B cell (primary cell): ENCODE data around the gene HNRNPF. TPM values are rescaled to one million over a fixed set of nuclear protein-coding genes. Genes with fewer than 3 reads are reported as not detected.

ENCODE experiments used
- ATAC-seq: fragments of 200-7000 bp; cut with Tn5 transposase; one replicate; pipeline ENCODE4 v1.10.0; 2021; ENCODE audit warnings: low read depth, mild to moderate bottlenecking, moderate number of reproducible peaks, moderate library complexity
- CTCF ChIA-PET: fragments of 350-600 bp; sonication (Branson Sonifier 250); formaldehyde crosslinking; loops from one replicate; lab custom pipeline; 2021; ENCODE audit warnings: antibody characterized with exemption, inconsistent platforms; lab: Charles Lee
- POLR2A ChIA-PET: fragments of 350-600 bp; sonication (Branson Sonifier 250); formaldehyde crosslinking; loops from one replicate; lab custom pipeline; 2021; ENCODE audit warnings: antibody characterized with exemption; lab: Charles Lee
- DNase-seq: peaks from one replicate; pipeline ENCODE4 v3.0.0; 2013
- H2AFZ ChIP-seq: 2 replicates; pipeline ENCODE4 v1.6.1; 2012; ENCODE audit warnings: mild to moderate bottlenecking, low read depth, low read length; ENCODE audit not compliant: insufficient read depth, poor library complexity, severe bottlenecking
- H3K27ac ChIP-seq, 2 donors: 1 replicate in 1 of 2; 2 replicates in 1 of 2; pipeline ENCODE4 v1.5.1; 2012 to 2013; ENCODE audit warnings: low read length in 2 of 2, mild to moderate bottlenecking in 2 of 2, moderate library complexity in 1 of 2
- H3K27me3 ChIP-seq, 4 experiments: fragments of 200-600 bp in 1 of 4; sonication (generic) in 1 of 4; replicated peaks in 1 of 4; 1 replicate in 2 of 4; 2 replicates in 2 of 4; pipeline versions ENCODE4 v1.6.1 to v1.7.0; 2013 to 2016; ENCODE audit warnings: low read length in 3 of 4, mild to moderate bottlenecking in 2 of 4, mixed read lengths in 1 of 4, moderate library complexity in 1 of 4; ENCODE audit not compliant: insufficient read depth in 4 of 4, control insufficient read depth in 3 of 4; ENCODE audit errors: control extremely low read depth in 1 of 4
- H3K36me3 ChIP-seq, 2 experiments: replicated peaks in 1 of 2; 1 replicate in 1 of 2; 2 replicates in 1 of 2; pipeline versions ENCODE4 v1.6.1 to v1.7.1; 2013; ENCODE audit warnings: low read length in 1 of 2; ENCODE audit not compliant: insufficient read depth in 2 of 2, control insufficient read depth in 1 of 2; ENCODE audit errors: control extremely low read depth in 1 of 2, extremely low read depth in 1 of 2
- H3K4me1 ChIP-seq, 2 donors: fragments of 200-600 bp in 1 of 2; sonication (generic) in 1 of 2; 1 replicate in 1 of 2; 2 replicates in 1 of 2; pipeline versions ENCODE4 v1.5.1 to v1.6.1; 2013 to 2017; ENCODE audit warnings: low read length in 2 of 2; ENCODE audit not compliant: control insufficient read depth in 2 of 2, insufficient read depth in 2 of 2
- H3K4me2 ChIP-seq: replicated peaks from 2 replicates; pipeline ENCODE3; 2012; ENCODE audit warnings: mild to moderate bottlenecking, low read depth, low read length; ENCODE audit not compliant: poor library complexity, severe bottlenecking
- H3K4me3 ChIP-seq, 5 experiments: fragments of 200-600 bp in 1 of 5; sonication (generic) in 1 of 5; 1 replicate in 3 of 5; 2 replicates in 2 of 5; pipeline versions ENCODE4 v1.5.1 to v1.7.0; 2011 to 2016; ENCODE audit warnings: low read length in 4 of 5, mild to moderate bottlenecking in 4 of 5, low read depth in 2 of 5, control low read depth in 1 of 5, moderate library complexity in 1 of 5; ENCODE audit not compliant: insufficient read depth in 1 of 5; ENCODE audit errors: control extremely low read depth in 1 of 5, extremely low read depth in 1 of 5
- H3K79me2 ChIP-seq: fragments of 200-600 bp; sonication (generic); one replicate; pipeline ENCODE4 v1.6.0; 2016; ENCODE audit warnings: low read length; ENCODE audit not compliant: control insufficient read depth, insufficient read depth
- H3K9ac ChIP-seq: fragments of 200-600 bp; sonication (generic); 2 replicates; pipeline ENCODE4 v1.6.1; 2017; ENCODE audit warnings: mild to moderate bottlenecking, low read length, moderate library complexity
- H3K9me3 ChIP-seq, 3 donors: one replicate each; pipeline versions ENCODE4 v1.6.1 to v1.7.1; 2013; ENCODE audit warnings: low read length in 2 of 3; ENCODE audit not compliant: control insufficient read depth in 2 of 3, insufficient read depth in 1 of 3; ENCODE audit errors: control extremely low read depth in 1 of 3
- H4K20me1 ChIP-seq: 2 replicates; pipeline ENCODE4 v1.6.0; 2012; ENCODE audit warnings: mild to moderate bottlenecking, low read length; ENCODE audit not compliant: insufficient read depth, control insufficient read depth, poor library complexity, severe bottlenecking
- H3K27ac Mint-ChIP-seq: one replicate; pipeline ENCODE4 v1.8.0; 2021; ENCODE audit warnings: mixed read lengths
- H3K27me3 Mint-ChIP-seq: one replicate; pipeline ENCODE4 v1.8.0; 2021; ENCODE audit warnings: mixed read lengths
- H3K4me1 Mint-ChIP-seq: one replicate; pipeline ENCODE4 v1.8.0; 2021; ENCODE audit warnings: mixed read lengths
- H3K4me3 Mint-ChIP-seq: one replicate; pipeline ENCODE4 v1.8.0; 2021; ENCODE audit warnings: mixed read lengths
- H3K9me3 Mint-ChIP-seq: one replicate; pipeline ENCODE4 v1.8.0; 2022; ENCODE audit warnings: mixed read lengths; ENCODE audit not compliant: insufficient read depth
- EZH2 ChIP-seq: IDR thresholded peaks from 2 replicates; pipeline ENCODE4 v1.6.1; 2012; ENCODE audit warnings: borderline replicate concordance, low read depth, mild to moderate bottlenecking, moderate library complexity, low read length; ENCODE audit not compliant: insufficient read depth, poor library complexity, severe bottlenecking
- WGBS: methylation state at CpG from one replicate; pipeline ENCODE4 v1.1.5; 2013; ENCODE audit warnings: missing lambda C conversion rate; ENCODE audit not compliant: insufficient coverage; 5-methylcytosine and 5-hydroxymethylcytosine counted together
- intact Hi-C: fragments of 100-400 bp; cut with micrococcal nuclease; formaldehyde crosslinking; loops from one replicate; pipeline ENCODE4 v1.10.0; 2022
- polyA plus RNA-seq: library from polyadenylated mRNA; depleted of rRNA; stranded (reverse); fragments of >200 nt; gene quantifications from 2 replicates; pipeline ENCODE4 v1.2.3, GENCODE V29; 2012
- total RNA-seq, 2 donors: library from RNA; stranded (reverse); fragments of 120-200 nt in 1 of 2; gene quantifications; 1 replicate in 1 of 2; 2 replicates in 1 of 2; pipeline versions ENCODE4 v1.2.3 to v1.2.4, GENCODE V29; 2013 to 2022
- TF ChIP-seq, protein P1 (sequence below): fragments of 200-600 bp; IDR thresholded peaks from one replicate; pipeline ENCODE4 v1.8.0; 2022; ENCODE audit warnings: antibody characterized with exemption, mild to moderate bottlenecking

Gene HNRNPF
- total and polyA plus RNA-seq, 2 donors (not counting 1 experiment from before 2014, with no cell fraction given): 76.7 to 161 TPM

DNA sequence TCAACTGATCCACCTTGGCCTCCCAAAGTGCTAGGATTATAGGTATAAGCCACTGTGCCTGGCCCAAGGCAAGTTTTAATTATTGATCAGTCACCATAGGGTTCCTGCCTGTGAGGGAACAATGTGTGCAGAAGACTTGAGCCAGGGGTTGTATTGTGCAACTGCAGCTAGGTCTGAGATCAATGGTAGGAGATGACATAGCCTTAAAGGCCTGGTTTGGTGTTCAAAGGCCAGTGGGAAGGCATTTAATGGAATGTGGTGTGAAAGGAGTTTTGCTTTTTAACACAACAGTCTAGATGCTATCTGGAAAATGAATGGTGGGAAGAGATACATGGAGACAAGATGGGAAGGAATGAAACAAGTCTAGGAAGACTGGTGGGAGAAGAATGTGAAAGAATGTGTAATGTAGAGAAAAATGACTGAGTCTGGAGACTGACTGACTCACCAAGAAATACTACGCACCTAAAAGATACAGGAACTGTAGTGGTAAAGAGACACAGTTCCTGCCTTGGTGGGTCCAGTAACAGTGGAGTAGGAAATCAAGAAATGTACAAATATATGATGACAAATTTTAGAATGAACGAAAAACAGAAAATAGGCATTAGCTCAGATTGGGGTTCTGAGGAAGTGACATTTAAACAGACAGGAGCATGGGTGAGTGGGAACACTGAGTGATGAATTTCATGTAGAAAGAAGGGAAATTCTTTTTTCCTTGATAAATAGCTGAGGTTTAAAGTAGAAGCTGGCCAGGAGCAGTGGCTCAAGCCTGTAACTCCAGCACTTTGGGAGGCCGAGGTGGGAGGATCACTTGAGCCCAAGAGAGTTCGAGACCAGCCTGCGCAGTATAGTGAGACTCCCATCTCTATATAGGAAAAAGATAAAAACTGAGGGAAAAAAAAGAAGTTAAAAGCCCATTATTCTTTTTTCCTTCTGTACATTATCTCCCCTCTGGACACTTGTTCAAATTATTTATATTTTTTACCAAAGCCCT is 9.4 kb downstream of the HNRNPF start:
- peaks cover 99% of the 10 kb centered on the region for H3K79me2 ChIP-seq
- CTCF ChIA-PET: interaction anchor here (2.8 kb wide), 1 partner anchor 9 kb away, joined by 8 read pairs; no protein-coding TSS in a partner anchor
- H3K9me3 Mint-ChIP-seq: no peaks in the 10 kb centered on the region
- no peak overlapping the region for H3K4me3 ChIP-seq
- no peaks in the 10 kb centered on the region for H3K9me3 ChIP-seq
- H2AFZ ChIP-seq: no peak overlapping the region
- peak overlapping the region; percentile 15 for H3K4me2 ChIP-seq
- peaks cover 0 to 34% of the 10 kb centered on the region in 2 experiments for H3K36me3 ChIP-seq
- peak overlapping the region; percentile 75 for H3K27ac Mint-ChIP-seq
- no peaks in the 10 kb centered on the region for H3K27me3 Mint-ChIP-seq
- DNase-seq: no peak
- ATAC-seq: no peak
- H4K20me1 ChIP-seq: peaks cover 82% of the 10 kb centered on the region
- POLR2A ChIA-PET: interaction anchor here (1.6 kb wide), 1 partner anchor 10 kb away, joined by 4 read pairs; the partner anchor contains the start of gene HNRNPF
- H3K4me3 Mint-ChIP-seq: peak overlapping the region; percentile 53
- H3K27ac ChIP-seq: peak overlapping the region in 1 of 2 donors; percentile 97
- 75% methylated on average over 1 of the region's 5 CpGs for WGBS
- peaks cover 87 to 88% of the 10 kb centered on the region in 2 donors for H3K4me1 ChIP-seq
- no peak overlapping the region for H3K9ac ChIP-seq
- TF ChIP-seq, protein P1, sequence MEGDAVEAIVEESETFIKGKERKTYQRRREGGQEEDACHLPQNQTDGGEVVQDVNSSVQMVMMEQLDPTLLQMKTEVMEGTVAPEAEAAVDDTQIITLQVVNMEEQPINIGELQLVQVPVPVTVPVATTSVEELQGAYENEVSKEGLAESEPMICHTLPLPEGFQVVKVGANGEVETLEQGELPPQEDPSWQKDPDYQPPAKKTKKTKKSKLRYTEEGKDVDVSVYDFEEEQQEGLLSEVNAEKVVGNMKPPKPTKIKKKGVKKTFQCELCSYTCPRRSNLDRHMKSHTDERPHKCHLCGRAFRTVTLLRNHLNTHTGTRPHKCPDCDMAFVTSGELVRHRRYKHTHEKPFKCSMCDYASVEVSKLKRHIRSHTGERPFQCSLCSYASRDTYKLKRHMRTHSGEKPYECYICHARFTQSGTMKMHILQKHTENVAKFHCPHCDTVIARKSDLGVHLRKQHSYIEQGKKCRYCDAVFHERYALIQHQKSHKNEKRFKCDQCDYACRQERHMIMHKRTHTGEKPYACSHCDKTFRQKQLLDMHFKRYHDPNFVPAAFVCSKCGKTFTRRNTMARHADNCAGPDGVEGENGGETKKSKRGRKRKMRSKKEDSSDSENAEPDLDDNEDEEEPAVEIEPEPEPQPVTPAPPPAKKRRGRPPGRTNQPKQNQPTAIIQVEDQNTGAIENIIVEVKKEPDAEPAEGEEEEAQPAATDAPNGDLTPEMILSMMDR: no peak
- TF ChIP-seq EZH2: no peak
- H3K4me1 Mint-ChIP-seq: peaks cover 85% of the 10 kb centered on the region
- intact Hi-C loops: no loop called here
- H3K27me3 ChIP-seq: no peaks in the 10 kb centered on the region
